CD4-positive, alpha-beta T cell treated with Interleukin-10 for 1 hour (primary cell): Measurements from ENCODE around the gene TXLNG.
"Not testable (repeated sequence)": the region's sequence is repeated elsewhere in the genome, so short reads cannot be mapped to it uniquely, and the experiment has no call there.

ENCODE experiments used
- DNase-seq: peaks from one replicate; pipeline ENCODE4 v3.0.0-alpha.2; 2020

The TXLNG gene

GRCh38 chrX:16786139-16786790, at the start of gene TXLNG:
Gene TXLNG, plus strand, starts transcription at chrX:16786466. Its CDS starts 22 bp downstream, at chrX:16786488.
- DNase-seq, result peak; percentile 96

GRCh38 chrX:16737024-16737423, 49.2 kb upstream of the TXLNG start:
- DNase-seq, result no peak

- DNase-seq, result no peak
Measured at GRCh38 chrX:16739574-16739973, 46.7 kb upstream of the TXLNG start.

DNA sequence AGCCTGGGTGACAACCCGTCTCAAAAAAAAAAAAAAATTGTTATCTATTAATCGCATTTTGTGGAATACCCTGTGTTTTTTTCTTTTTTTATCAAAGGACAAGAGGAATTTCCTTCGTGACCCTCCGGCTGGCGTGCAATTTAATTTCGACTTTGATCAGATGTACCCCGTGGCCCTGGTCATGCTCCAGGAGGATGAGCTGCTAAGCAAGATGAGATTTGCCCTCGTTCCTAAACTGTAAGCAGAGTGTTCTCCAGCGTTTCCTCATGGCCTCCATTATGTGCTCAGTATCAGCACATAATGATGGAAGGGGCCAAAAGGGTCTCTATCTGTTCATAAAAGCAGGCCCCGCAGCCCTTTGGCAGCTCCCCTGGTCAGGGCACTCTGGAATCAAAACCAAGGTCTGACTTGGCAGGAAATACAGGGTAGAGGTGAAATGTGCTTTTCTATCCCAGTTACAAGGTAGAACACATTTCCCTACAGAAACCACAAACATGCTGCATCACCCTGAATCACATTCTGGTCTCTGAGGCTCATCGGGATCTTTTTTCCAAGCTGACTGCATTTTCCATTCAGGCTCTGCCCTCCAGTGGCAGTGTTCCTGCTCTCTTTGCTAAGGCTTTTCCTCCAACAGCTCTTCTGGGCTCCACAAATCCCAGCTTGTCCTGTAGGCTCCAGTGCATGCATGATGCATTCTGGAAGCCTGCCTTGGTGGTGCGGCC, 42.5 kb upstream of the TXLNG start:
- no peak for DNase-seq

GRCh38 chrX:16745102-16745501, 41.2 kb upstream of the TXLNG start:
- DNase-seq, result no peak

- no peak for DNase-seq
Measured at GRCh38 chrX:16745659-16746058, 40.6 kb upstream of the TXLNG start.

DNA sequence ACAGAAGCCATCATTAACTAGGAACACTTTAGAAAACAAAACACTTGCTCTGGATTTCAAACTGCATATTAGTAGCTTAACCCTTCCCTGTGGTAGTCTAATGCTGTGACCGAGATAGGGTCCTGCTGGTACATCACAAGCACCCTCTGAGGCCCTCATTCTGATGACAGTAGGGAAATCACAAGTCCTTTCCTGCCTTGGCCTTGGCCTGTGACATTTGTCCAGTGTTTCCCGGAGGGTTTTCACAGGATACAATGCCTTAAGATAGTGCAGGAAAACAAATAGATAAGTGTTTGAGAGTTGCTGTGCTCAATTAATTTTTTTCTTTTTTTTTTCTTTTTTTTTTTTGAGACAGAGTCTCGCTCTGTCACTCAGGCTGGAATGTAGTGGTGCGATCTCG, 37.8 kb upstream of the TXLNG start:
- DNase-seq, result no peak

DNA sequence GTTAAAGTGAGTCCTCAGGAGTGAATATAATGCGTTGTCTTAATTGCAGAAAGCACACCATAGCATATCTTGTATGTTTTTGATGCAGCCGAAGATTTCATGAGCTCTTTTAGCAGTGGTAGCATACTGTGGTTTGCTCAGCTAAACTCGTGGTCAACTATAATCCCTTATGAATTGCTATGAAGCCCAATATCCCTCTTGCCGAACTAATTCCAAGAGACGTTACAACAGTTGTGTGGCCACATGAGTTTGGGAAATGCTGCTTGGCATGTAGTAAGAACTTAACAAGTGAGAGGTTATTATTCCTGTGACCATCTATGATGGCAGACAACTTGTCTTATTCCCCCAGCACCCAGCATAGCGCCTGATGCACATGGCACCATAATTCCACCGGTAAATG, 36.1 kb upstream of the TXLNG start:
- no peak for DNase-seq

- no peak for DNase-seq
Measured at GRCh38 chrX:16754019-16754418, 32.2 kb upstream of the TXLNG start.

DNA sequence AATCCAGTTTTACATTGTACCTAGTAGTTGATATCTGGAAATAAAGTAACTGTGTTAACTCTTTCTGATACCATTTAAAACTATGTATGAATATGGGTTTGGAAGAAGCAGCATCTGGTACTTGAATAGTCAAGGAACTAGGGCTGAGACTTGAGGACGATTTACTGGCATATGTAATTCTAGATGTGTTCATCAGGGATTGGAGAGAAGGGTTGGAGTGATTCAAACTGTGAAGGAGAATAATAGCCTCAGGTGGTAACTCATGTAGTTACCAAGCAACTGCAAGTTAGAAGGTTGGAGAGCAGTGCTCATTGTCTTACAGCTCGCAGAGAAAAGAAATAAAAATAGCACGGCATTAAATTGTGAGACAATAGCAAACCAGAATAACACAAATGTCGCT, 29.5 kb upstream of the TXLNG start:
- DNase-seq, result no peak

DNA sequence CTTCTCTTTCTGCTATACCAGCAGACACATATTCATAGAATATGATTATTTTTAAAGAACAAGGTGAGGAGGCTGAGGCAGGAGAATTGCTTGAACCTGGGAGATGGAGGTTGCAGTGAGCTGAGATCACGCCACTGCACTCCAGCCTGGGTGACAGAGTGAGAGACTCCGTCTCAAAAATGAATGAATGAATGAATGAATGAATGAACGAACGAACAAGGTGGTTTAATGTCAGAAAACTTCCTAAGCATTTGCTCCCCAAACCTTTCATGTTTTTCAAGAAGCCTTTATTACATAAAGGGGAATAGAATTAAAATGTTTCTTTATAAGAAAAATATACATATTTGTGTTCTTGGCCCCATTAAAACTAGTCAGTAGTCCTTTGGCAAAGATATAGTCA, 24.8 kb upstream of the TXLNG start:
- DNase-seq, result not testable (repeated sequence)

GRCh38 chrX:16762579-16762978, 23.7 kb upstream of the TXLNG start:
- DNase-seq, result no peak

DNA sequence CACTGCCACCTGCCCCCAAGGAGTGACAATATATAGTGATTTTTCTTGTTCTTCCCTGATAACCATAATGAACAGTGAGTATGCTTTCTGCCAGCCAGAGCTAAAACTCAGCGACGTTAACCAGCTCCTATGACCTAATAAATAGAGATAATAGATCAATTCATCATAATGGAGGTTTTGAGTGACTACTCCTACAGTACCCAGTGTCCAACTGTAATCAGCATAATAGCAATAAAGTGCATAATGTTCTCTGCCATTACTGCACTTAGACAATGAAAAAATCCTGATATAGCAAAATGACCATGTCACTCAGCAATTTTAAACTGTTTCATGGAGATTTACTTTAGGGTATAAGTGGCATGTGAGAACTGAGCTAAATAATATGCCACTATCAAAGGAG, 20.7 kb upstream of the TXLNG start:
- DNase-seq, result no peak

GRCh38 chrX:16770970-16771482, 15.2 kb upstream of the TXLNG start:
- no peak for DNase-seq

GRCh38 chrX:16771483-16772398, 14.5 kb upstream of the TXLNG start:
- DNase-seq, result no peak

DNA sequence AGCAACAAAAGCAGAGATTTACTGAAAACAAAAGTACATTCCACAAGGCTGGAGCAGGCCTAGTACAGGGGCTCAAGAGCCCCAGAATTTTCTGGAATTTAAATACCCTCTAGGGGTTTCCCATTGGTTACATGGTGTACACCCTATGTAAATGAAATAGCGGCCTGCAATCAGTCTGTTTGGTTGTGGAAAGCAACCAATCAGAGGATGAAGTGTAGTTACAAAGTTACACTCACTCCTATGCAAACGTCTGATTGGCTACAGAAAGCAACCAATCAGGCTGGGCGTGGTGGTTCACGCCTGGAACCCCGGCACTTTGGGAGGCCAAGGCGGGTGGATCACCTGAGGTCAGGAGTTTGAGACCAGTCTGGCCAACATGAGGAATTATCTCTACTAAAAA, 13.8 kb upstream of the TXLNG start:
- no peak for DNase-seq

- DNase-seq, result no peak
Measured at GRCh38 chrX:16774746-16775145, 11.5 kb upstream of the TXLNG start.

DNA sequence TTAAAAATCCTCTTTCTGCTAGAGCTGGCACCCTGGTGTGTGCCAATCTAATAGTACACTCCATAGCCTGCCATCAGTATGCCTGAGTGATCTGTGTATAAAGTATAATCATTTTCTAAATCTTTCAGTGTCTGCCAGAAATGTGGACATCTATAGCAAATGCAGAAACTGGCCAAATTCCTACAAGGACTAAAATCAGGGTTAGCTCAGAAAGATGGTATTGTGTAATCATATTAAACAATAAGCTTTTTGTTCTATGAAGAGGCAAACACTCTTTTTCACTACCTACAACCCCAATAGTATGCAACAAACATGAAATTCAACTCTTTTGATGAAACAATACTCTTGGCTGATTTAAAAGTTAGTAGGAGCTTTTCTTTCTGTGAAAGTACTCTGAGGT, 7.7 kb upstream of the TXLNG start:
- no peak for DNase-seq

DNA sequence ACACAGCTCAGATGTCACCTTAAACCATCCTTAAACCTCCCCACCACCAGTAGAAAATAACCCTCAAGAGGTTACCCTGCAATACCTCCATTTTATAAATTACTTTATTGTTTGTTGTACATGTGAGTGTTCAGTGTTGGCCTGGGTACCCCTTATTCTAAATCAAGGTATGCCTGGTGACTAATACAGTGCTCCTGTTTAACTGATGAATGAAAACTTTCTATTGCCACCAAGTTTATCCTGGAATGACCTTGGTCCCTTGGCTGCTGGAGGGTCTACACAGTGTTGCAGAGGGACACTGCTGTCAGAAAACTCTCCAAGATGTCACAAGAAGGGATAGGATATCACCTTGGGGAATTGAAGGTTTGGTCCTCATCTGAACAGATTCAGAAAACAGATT, 7.3 kb upstream of the TXLNG start:
- no peak for DNase-seq

DNA sequence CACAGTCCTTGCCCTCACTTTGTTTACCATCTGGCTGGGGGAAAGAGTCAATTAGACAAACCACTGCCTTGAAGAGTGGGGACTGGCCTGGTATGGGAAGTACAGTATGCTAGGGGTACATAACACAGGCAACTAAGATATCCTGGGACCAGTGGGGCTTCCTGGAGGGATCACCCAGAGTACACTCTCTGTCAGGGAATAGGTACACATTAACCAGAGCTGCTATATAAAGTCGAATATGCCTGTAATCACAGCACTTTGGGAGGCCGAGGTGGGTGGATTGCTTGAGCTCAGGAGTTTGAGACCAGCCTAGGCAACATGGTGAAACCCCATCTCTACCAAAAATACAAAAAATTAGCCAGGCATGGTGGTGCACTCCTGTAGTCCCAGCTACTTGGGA, 6.5 kb upstream of the TXLNG start:
- not testable (repeated sequence) for DNase-seq

- DNase-seq, result no peak
Measured at GRCh38 chrX:16783452-16783851, 2.8 kb upstream of the TXLNG start.

GRCh38 chrX:16784440-16784839, 1.8 kb upstream of the TXLNG start:
- DNase-seq, result not testable (repeated sequence)
